ENCODE data around the gene JUND.
"Not testable (repeated sequence)": the region's sequence is repeated elsewhere in the genome, so short reads cannot be mapped to it uniquely, and the experiment has no call there.

JUND gene
- 147 to 2,444 (median 148) reads per million in 3 experiments for total RNA-seq

- peak; percentile 99 for DNase-seq
Measured at GRCh38 chr19:18281082-18282020, at the start of gene JUND. TSS of gene JUND (minus strand) at chr19:18281622. CDS start at chr19:18281484, 138 bp downstream.

GRCh38 chr19:18330868-18331267 is 49.4 kb upstream of the JUND start:
- no peak for DNase-seq

GRCh38 chr19:18329035-18329376 is 47.6 kb upstream of the JUND start:
- DNase-seq: no peak

- DNase-seq: peak; percentile 86
Measured at GRCh38 chr19:18328340-18329034, 47.1 kb upstream of the JUND start.

- DNase-seq: no peak
Measured at GRCh38 chr19:18326772-18327171, 45.4 kb upstream of the JUND start.

GRCh38 chr19:18324373-18324731 is 42.9 kb upstream of the JUND start:
- not testable (repeated sequence) for DNase-seq

- DNase-seq: peak; percentile 99
Measured at GRCh38 chr19:18322759-18323460, 41.5 kb upstream of the JUND start, which contains the start of gene LSM4. TSS of gene LSM4 (minus strand) at chr19:18323076. CDS start at chr19:18323020, 56 bp downstream.

- DNase-seq: no peak
Measured at GRCh38 chr19:18322318-18322758, 40.9 kb upstream of the JUND start.

GRCh38 chr19:18321734-18322102 is 40.3 kb upstream of the JUND start:
- peak; percentile 19 for DNase-seq

- DNase-seq: no peak
Measured at GRCh38 chr19:18320865-18321733, 39.7 kb upstream of the JUND start.

GRCh38 chr19:18319591-18320135 is 38.2 kb upstream of the JUND start:
- no peak for DNase-seq

- DNase-seq: peak; percentile 55
Measured at GRCh38 chr19:18317961-18318800, 36.8 kb upstream of the JUND start.

GRCh38 chr19:18313398-18313797 is 32.0 kb upstream of the JUND start:
- DNase-seq: no peak

GRCh38 chr19:18312092-18312534 is 30.7 kb upstream of the JUND start:
- no peak for DNase-seq

GRCh38 chr19:18311502-18312091 is 30.2 kb upstream of the JUND start:
- DNase-seq: no peak

- DNase-seq: no peak
Measured at GRCh38 chr19:18310966-18311365, 29.5 kb upstream of the JUND start.

- no peak for DNase-seq
Measured at GRCh38 chr19:18310118-18310909, 28.9 kb upstream of the JUND start.

GRCh38 chr19:18309525-18310064 is 28.2 kb upstream of the JUND start:
- DNase-seq: no peak

GRCh38 chr19:18308948-18309325 is 27.5 kb upstream of the JUND start:
- DNase-seq: no peak

Data from central memory CD4-positive, alpha-beta T cell (primary cell).